Type B pancreatic cell (in vitro differentiated cells): Measurements from ENCODE around the gene DDX39B. TPM values are rescaled to one million over a fixed set of nuclear protein-coding genes. Genes with fewer than 3 reads are reported as not detected.

Experiments
- DNase-seq: peaks from one replicate; pipeline ENCODE4 v3.0.0; 2021; ENCODE audit warnings: mixed read lengths; ENCODE audit not compliant: unreplicated experiment; ENCODE audit errors: extremely low spot score
- H3K27ac Mint-ChIP-seq: 2 replicates; pipeline ENCODE4 v1.8.0; 2021; ENCODE audit warnings: mild to moderate bottlenecking, mixed read lengths
- H3K27me3 Mint-ChIP-seq: 2 replicates; pipeline ENCODE4 v1.8.0; 2021; ENCODE audit warnings: mixed read lengths
- H3K36me3 Mint-ChIP-seq: 2 replicates; pipeline ENCODE4 v1.8.0; 2021; ENCODE audit warnings: mixed read lengths
- H3K4me1 Mint-ChIP-seq: one replicate; pipeline ENCODE4 v1.8.0; 2021; ENCODE audit warnings: mixed read lengths; ENCODE audit not compliant: unreplicated experiment
- H3K4me3 Mint-ChIP-seq: 2 replicates; pipeline ENCODE4 v1.8.0; 2021; ENCODE audit warnings: mild to moderate bottlenecking, mixed read lengths
- H3K9me3 Mint-ChIP-seq: 2 replicates; pipeline ENCODE4 v1.8.0; 2021; ENCODE audit warnings: mixed read lengths
- CTCF ChIP-seq: fragments of 200-600 bp; sonication (generic); conservative IDR thresholded peaks from 2 replicates; pipeline ENCODE4 v1.5.0; 2021; ENCODE audit warnings: antibody characterized with exemption, mild to moderate bottlenecking
- total RNA-seq: library from RNA; stranded (reverse); gene quantifications from 2 replicates; pipeline ENCODE4 v1.2.1, GENCODE V29; 2021; ENCODE audit warnings: low replicate concordance

Gene DDX39B
- total RNA-seq, 1 donor from 2014 or later, result 636 TPM

- no peak for DNase-seq
- no peaks in the 10 kb centered on the region for H3K36me3 Mint-ChIP-seq
These were observed 44.2 kb upstream of the DDX39B start, which contains the start of gene LST1 for GRCh38 chr6:31586008-31586407. TSS of gene LST1 (plus strand) at chr6:31586277. CDS start at chr6:31587300, 1,023 bp downstream.

GRCh38 chr6:31585491-31585890 is 43.7 kb upstream of the DDX39B start:
- Mint-ChIP-seq H3K9me3 (no peaks in the 10 kb centered on the region), H3K36me3 (no peaks in the 10 kb centered on the region), H3K4me1 (peaks cover 7% of the 10 kb centered on the region), H3K27me3 (peaks cover 35% of the 10 kb centered on the region), H3K4me3 (no peak overlapping the region), H3K27ac (no peak overlapping the region)
- peak; percentile 63 for TF ChIP-seq CTCF
- DNase-seq, result no peak

More at GRCh38 chr6:31586008-31586407, 44.2 kb upstream of the DDX39B start, which contains the start of gene LST1:
- peaks cover 4% of the 10 kb centered on the region for H3K4me1 Mint-ChIP-seq
- no peak within 1 kb of the TSS for H3K4me3 Mint-ChIP-seq
- H3K9me3 Mint-ChIP-seq, result no peaks in the 10 kb centered on the region
- H3K27me3 Mint-ChIP-seq, result peaks cover 33% of the 10 kb centered on the region
- no peak within 1 kb of the TSS for H3K27ac Mint-ChIP-seq
- no peak for TF ChIP-seq CTCF

GRCh38 chr6:31582230-31582643 is 40.4 kb upstream of the DDX39B start, which contains the start of gene LTB:
TSS of gene LTB (minus strand) at chr6:31582424. CDS start at chr6:31582417, 7 bp downstream.
- Mint-ChIP-seq H3K9me3 (no peaks in the 10 kb centered on the region), H3K36me3 (no peaks in the 10 kb centered on the region), H3K27me3 (peaks cover 29% of the 10 kb centered on the region), H3K27ac (peak within 1 kb of the TSS; percentile 87), H3K4me3 (peak within 1 kb of the TSS; percentile 96), H3K4me1 (peaks cover 9% of the 10 kb centered on the region)
- no peak for TF ChIP-seq CTCF
- no peak for DNase-seq

- Mint-ChIP-seq H3K9me3 (no peaks in the 10 kb centered on the region), H3K27me3 (peaks cover 28% of the 10 kb centered on the region), H3K27ac (peak overlapping the region; percentile 87), H3K36me3 (no peaks in the 10 kb centered on the region), H3K4me3 (peak overlapping the region; percentile 96), H3K4me1 (peaks cover 9% of the 10 kb centered on the region)
- TF ChIP-seq CTCF, result no peak
- no peak for DNase-seq
These were observed 39.8 kb upstream of the DDX39B start for GRCh38 chr6:31581434-31582229.

- H3K4me1 Mint-ChIP-seq, result peaks cover 9% of the 10 kb centered on the region
- peak overlapping the region; percentile 87 for H3K27ac Mint-ChIP-seq
- peak; percentile 94 for DNase-seq
- H3K9me3 Mint-ChIP-seq, result no peaks in the 10 kb centered on the region
- no peaks in the 10 kb centered on the region for H3K36me3 Mint-ChIP-seq
- H3K4me3 Mint-ChIP-seq, result peak overlapping the region; percentile 96
- TF ChIP-seq CTCF, result peak; percentile 100
- peaks cover 35% of the 10 kb centered on the region for H3K27me3 Mint-ChIP-seq
These were observed 39.1 kb upstream of the DDX39B start for GRCh38 chr6:31580807-31581433.
